Astrocyte (in vitro differentiated cells and primary cell): ENCODE measurements around the gene ESYT3.

ENCODE experiments used
- CTCF ChIP-seq: IDR thresholded peaks from 2 replicates; pipeline ENCODE4 v1.5.1; 2011; ENCODE audit warnings: low read depth, mild to moderate bottlenecking, inconsistent platforms, low read length, moderate library complexity; ENCODE audit not compliant: insufficient read depth
- EZH2 ChIP-seq: IDR thresholded peaks from 2 replicates; pipeline ENCODE4 v1.6.1; 2012; ENCODE audit warnings: mild to moderate bottlenecking, low read length, inconsistent platforms; ENCODE audit not compliant: insufficient read depth

GRCh38 chr3:138443091-138443490 lies 8.7 kb downstream of the ESYT3 start:
- no peak for TF ChIP-seq CTCF
- no peak for TF ChIP-seq EZH2
